ENCODE measurements around the gene LYPD6B. TPM values are rescaled to one million over a fixed set of nuclear protein-coding genes. Genes with fewer than 3 reads are reported as not detected.

The LYPD6B gene
- total and polyA plus RNA-seq, 4 donors: 0.13 to 0.59 (median 0.14) TPM

DNA sequence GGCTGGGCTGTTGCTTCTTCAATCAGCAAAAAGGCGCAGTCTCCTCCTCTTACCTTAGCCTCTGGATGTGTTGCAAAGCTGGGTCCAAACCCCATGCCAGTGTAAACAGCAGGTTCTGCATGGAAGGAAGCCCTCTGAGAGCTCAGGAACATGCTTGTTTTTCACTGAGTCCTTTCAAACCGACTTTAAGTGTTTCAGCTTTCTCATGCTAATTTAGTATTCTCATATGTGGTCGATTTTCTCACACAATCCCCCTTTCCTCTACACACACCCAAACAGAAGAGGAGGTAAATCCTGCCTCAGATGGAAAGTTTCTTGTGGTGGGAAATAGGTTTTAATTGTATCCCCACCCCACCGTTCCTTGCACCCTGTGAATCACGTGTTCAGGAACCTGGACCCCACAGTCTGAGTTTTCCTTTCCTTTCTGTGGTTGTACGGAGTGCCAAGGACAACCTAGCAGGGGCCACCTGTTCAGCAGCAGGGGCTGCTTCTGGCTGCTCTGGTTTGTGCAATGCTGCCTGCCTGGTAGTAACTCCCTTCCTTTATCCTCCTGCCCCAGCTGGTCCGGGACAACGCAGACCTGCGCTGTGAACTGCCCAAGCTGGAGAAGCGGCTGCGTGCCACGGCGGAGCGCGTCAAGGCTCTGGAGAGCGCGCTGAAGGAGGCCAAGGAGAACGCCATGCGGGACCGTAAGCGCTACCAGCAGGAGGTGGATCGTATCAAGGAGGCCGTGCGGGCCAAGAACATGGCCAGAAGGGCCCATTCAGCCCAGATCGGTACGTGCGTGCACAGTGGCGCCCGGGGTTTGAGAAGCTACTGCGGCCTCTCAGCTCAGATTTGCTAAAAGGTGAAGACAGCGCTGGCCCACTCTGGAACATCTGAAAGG, 28.7 kb upstream of the LYPD6B start:
- TF ChIP-seq RXRA (IDR thresholded peaks at IDR 0.05): no peak
- TF ChIP-seq, protein P1, sequence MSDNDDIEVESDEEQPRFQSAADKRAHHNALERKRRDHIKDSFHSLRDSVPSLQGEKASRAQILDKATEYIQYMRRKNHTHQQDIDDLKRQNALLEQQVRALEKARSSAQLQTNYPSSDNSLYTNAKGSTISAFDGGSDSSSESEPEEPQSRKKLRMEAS (IDR thresholded peaks at IDR 0.05): no peak
- TF ChIP-seq, protein P2, sequence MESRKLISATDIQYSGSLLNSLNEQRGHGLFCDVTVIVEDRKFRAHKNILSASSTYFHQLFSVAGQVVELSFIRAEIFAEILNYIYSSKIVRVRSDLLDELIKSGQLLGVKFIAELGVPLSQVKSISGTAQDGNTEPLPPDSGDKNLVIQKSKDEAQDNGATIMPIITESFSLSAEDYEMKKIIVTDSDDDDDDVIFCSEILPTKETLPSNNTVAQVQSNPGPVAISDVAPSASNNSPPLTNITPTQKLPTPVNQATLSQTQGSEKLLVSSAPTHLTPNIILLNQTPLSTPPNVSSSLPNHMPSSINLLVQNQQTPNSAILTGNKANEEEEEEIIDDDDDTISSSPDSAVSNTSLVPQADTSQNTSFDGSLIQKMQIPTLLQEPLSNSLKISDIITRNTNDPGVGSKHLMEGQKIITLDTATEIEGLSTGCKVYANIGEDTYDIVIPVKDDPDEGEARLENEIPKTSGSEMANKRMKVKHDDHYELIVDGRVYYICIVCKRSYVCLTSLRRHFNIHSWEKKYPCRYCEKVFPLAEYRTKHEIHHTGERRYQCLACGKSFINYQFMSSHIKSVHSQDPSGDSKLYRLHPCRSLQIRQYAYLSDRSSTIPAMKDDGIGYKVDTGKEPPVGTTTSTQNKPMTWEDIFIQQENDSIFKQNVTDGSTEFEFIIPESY (IDR thresholded peaks at IDR 0.05): no peak
- no peak for TF ChIP-seq SP1 (IDR thresholded peaks at IDR 0.05)
- no peak for TF ChIP-seq REST (IDR thresholded peaks at IDR 0.05)
- no peak for TF ChIP-seq EGR1 (IDR thresholded peaks at IDR 0.05; ENCODE audit: low read depth in 2 of 2)
- no peak for TF ChIP-seq FOXA2 (IDR thresholded peaks at IDR 0.05)
- Histone ChIP-seq H3K9me3 (ENCODE audit: control insufficient read depth in 4 of 4, low read length in 3 of 4) (no peaks in the 10 kb centered on the region), H3K36me3 (ENCODE audit: control insufficient read depth in 4 of 4, insufficient read depth in 3 of 4, low read depth in 1 of 4, low read length in 3 of 4) (no peaks in the 10 kb centered on the region), H3K4me3 (ENCODE audit: low read depth in 1 of 3, low read length in 3 of 3) (no peak overlapping the region), H3K9ac (ENCODE audit: low read depth in 1 of 2, low read length in 2 of 2) (no peak overlapping the region), H3K27ac (ENCODE audit: low read depth in 1 of 2, low read length in 2 of 2) (no peak overlapping the region), H3K27me3 (ENCODE audit: control insufficient read depth in 4 of 4, insufficient read depth in 4 of 4, low read length in 3 of 4) (no peaks in the 10 kb centered on the region), H3K4me1 (ENCODE audit: control insufficient read depth in 4 of 4, insufficient read depth in 4 of 4, low read length in 3 of 4) (no peaks in the 10 kb centered on the region)
- DNase-seq (ENCODE audit: low spot score): no peak
- WGBS: 94% methylated on average over 31 of the region's 31 CpGs

DNA sequence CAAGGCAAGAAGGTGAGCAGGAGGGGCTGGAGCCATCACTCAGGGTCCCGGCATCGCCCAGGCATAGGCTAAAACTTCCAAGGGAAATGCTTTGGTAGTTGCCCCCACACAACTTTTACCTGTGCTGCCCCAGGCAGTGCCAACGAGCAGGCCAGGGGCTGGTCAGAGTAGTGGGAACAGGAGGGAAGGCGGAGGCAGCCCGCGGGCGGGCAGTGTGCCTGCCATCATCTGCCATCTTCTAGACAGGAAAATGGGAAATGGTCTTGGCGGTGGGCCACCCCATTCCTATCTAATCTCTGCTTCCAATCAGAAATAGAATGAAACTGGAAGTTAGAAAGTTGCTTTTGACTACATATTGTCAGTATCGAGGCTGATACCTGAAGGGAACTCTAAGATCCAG, 26.0 kb upstream of the LYPD6B start:
- H3K4me1 ChIP-seq (ENCODE audit: control insufficient read depth in 4 of 4, insufficient read depth in 4 of 4, low read length in 3 of 4): no peaks in the 10 kb centered on the region
- no peak overlapping the region for H3K4me3 ChIP-seq (ENCODE audit: low read depth in 1 of 3, low read length in 3 of 3)
- H3K27ac ChIP-seq (ENCODE audit: low read depth in 1 of 2, low read length in 2 of 2): no peak overlapping the region
- no peak overlapping the region for H3K9ac ChIP-seq (ENCODE audit: low read depth in 1 of 2, low read length in 2 of 2)
- H3K36me3 ChIP-seq (ENCODE audit: control insufficient read depth in 4 of 4, insufficient read depth in 3 of 4, low read depth in 1 of 4, low read length in 3 of 4): no peaks in the 10 kb centered on the region
- WGBS: 94% methylated on average over 9 of the region's 9 CpGs
- no peaks in the 10 kb centered on the region for H3K27me3 ChIP-seq (ENCODE audit: control insufficient read depth in 4 of 4, insufficient read depth in 4 of 4, low read length in 3 of 4)
- H3K9me3 ChIP-seq (ENCODE audit: control insufficient read depth in 4 of 4, low read length in 3 of 4): no peaks in the 10 kb centered on the region
- DNase-seq (ENCODE audit: low spot score): no peak
- TF ChIP-seq RXRA (IDR thresholded peaks at IDR 0.05) (no peak), EGR1 (IDR thresholded peaks at IDR 0.05; ENCODE audit: low read depth in 2 of 2) (no peak), FOXA1 (IDR thresholded peaks at IDR 0.05) (no peak), HNF4A (conservative IDR thresholded peaks at IDR 0.05) (no peak), YY1 (IDR thresholded peaks at IDR 0.05) (no peak), REST (IDR thresholded peaks at IDR 0.05) (no peak), JUND (IDR thresholded peaks at IDR 0.05) (no peak), HNF4G (IDR thresholded peaks at IDR 0.05) (no peak), GABPA (IDR thresholded peaks at IDR 0.05 in 1 of 2, conservative IDR thresholded peaks at IDR 0.05 in 1 of 2) (no peak), NR2F2 (IDR thresholded peaks at IDR 0.05) (no peak), SP1 (IDR thresholded peaks at IDR 0.05) (no peak), RAD21 (IDR thresholded peaks at IDR 0.05) (no peak)
- TF ChIP-seq, protein P1 (IDR thresholded peaks at IDR 0.05): no peak
- TF ChIP-seq, protein P3, sequence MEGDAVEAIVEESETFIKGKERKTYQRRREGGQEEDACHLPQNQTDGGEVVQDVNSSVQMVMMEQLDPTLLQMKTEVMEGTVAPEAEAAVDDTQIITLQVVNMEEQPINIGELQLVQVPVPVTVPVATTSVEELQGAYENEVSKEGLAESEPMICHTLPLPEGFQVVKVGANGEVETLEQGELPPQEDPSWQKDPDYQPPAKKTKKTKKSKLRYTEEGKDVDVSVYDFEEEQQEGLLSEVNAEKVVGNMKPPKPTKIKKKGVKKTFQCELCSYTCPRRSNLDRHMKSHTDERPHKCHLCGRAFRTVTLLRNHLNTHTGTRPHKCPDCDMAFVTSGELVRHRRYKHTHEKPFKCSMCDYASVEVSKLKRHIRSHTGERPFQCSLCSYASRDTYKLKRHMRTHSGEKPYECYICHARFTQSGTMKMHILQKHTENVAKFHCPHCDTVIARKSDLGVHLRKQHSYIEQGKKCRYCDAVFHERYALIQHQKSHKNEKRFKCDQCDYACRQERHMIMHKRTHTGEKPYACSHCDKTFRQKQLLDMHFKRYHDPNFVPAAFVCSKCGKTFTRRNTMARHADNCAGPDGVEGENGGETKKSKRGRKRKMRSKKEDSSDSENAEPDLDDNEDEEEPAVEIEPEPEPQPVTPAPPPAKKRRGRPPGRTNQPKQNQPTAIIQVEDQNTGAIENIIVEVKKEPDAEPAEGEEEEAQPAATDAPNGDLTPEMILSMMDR (IDR thresholded peaks at IDR 0.05; ENCODE audit: low read depth, low read length, missing input control): no peak
- TF ChIP-seq, protein P2 (IDR thresholded peaks at IDR 0.05): no peak
